Measurements from ENCODE around the gene SHC2. TPM values are rescaled to one million over a fixed set of nuclear protein-coding genes. Genes with fewer than 3 reads are reported as not detected.
"Not testable (repeated sequence)": the region's sequence is repeated elsewhere in the genome, so short reads cannot be mapped to it uniquely, and the experiment has no call there.

Gene SHC2
- total RNA-seq, 1 donor from 2014 or later, result 31.6 TPM

DNA sequence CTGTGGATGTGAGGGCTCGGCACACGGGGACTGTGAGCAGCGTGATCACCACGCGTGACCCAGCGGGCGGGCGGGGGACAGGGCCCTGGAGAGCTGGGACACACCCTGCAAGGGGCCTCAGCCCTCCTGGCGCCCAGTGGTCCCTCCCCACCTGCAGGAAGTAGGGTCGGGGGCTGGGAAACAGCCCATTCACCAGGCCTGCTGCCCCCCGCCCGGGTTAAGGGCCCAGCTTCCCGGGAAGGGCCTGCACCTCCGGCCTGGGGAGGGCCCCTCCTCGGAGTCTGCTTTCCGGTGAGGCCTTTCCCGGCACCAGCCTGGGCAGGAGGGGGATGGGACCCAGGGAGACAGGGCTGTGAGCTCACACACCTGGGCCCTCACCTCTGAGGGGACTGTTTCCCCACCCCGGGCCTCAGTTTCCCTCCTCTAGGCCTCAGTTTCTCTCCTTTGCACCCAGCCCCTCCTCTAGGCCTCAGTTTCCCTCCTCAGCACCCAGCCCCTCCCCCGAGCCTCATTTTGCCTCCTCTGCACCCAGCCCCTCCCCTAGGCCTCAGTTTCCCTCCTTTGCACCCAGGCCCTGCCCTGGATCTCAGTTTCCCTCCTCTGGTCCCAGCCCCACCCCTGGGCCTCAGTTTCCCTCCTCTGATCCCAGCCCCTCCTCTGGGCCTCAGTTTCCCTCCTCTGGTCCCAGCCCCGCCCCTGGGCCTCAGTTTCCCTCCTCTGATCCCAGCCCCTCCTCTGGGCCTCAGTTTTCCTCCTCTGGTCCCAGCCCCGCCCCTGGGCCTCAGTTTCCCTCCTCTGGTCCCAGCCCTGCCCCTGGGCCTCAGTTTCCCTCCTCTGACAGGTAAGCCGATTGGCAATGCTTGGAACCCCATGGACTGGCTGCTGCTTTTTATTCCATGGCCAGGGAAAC, 33.6 kb upstream of the SHC2 start:
- ATAC-seq (no peak), DNase-seq (ENCODE audit: low spot score) (peak; percentile 52)
- intact Hi-C loops (cut with DNase I), result no loop called here

DNA sequence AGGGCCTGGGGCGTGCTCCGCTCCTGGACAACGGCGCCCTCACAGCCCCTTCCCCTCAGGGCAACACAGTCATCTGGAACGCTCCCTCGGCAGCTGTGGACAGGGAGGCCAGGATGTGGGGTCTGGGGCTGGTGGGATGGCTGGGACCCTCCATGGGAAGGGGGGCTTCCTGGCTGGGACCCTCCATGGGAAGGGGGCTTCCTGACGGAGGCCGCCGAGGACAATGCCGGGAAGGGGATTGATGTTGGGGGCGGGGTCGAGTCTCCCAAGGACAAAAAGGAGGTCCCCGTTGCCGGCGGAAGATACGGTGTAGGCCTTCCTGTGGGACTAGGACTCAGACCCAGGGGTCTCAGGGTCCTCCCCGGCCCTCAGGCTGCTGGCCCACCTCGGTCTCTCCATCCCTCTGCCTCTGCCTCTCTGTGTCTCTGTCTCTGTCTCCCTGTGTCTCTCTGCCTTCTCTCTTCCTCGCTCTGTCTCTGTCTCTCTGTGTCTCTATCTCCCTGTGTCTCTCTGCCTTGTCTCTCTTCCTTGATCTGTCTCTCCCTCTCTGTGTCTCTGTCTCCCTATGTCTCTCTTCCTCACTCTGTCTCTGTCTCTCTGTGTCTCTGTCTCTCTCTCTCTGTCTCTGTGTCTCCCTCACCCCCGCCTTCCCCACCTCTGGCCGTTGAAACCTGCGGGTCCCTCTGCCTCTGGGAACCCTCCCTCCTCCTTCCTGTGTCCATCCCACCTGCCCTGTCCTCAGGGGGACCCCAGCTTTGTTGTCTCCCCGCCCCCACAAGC, 32.7 kb upstream of the SHC2 start:
- intact Hi-C loops (cut with DNase I), result no loop called here
- ATAC-seq, result no peak
- DNase-seq (ENCODE audit: low spot score), result no peak

DNA sequence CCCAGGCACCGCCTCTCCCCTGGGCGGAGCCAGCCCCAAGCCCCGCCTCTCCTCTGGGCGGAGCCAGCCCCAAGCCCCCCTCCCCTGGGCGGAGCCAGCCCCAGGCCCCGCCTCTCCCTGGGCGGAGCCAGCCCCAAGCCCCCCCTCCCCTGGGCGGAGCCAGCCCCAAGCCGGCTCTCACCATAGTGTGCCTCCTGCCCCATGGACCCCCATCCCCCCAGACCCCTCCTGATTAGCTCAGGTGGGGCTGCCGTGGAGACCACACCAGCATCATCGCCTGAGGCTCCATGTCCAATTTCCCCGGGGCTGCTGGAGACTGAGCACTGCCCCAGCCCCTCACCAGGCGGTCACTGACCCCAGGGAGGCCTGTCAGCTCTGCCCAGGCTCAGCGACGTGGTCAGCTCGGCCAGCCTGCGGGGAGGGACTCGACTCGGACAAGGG, 31.3 kb upstream of the SHC2 start:
- ATAC-seq (no peak), DNase-seq (ENCODE audit: low spot score) (peak; percentile 60)
- intact Hi-C loops (cut with DNase I), result no loop called here

DNA sequence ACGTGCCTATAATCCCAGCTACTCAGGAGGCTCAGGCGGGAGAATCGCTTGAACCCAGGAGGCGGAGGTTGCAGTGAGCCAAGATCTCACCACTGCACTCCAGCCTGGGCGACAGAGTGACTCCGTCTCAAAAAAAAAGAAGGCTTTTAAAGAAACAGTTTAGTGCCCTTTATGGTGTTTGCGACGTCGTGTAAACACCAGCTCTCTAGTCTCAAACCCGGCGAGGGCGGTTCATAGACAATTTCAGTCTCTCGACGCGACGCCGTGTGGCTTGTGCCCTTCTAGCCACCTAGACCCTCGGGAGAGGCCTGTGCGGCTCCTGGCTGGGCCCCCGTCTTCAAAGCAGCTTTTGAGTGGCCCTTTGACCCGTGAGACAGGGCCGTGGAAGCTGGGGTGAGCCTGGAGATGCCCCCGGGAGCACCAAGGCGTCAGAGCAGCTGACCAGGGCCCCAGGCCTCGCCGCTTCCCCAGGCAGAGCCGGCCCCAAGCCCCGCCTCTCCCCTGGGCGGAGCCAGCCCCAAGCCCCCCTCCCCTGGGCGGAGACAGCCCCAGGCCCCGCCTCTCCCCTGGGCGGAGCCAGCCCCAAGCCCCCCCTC, 30.4 kb upstream of the SHC2 start:
- intact Hi-C loops (cut with DNase I), result no loop called here
- ATAC-seq, result no peak
- DNase-seq (ENCODE audit: low spot score), result peak; percentile 66

DNA sequence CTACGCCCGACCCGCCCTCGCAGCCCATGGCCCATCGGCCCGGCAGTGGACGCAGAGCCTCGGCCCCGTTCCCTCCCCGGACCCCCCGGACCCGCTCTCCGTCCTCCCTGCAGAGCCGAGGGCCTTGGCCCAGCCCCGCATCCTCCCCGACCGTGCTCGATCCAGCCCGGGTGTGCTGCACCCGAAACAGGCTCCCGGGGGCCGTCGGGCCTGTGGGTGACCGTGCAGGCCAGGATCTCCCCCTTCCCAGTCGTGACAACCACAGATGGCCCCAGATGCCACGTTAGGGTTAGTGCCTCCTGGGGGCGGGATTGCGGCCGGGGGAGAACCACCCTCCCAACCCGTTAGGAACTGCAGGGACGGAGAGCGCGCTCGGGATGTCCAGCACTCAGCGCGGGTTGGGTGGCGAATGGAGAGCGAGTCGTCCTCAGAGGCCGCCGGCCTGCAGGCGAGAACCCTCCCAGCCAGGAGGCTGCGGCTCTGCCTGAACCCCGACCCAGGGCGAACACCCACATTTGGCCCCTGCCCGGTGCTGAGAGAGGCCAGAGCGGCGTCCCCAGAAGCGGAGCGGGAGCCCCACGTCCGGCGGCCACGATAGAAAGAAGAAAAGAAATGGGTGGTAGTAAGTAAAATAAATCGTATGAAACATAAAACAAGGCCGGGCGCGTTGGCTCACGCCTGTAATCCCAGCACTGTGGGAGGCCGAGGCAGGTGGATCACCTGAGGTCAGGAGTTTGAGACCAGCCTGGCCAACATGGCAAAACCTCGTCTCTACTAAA, 28.8 kb upstream of the SHC2 start:
- ATAC-seq, result peak; percentile 45
- intact Hi-C loops (cut with DNase I), result no loop called here

DNA sequence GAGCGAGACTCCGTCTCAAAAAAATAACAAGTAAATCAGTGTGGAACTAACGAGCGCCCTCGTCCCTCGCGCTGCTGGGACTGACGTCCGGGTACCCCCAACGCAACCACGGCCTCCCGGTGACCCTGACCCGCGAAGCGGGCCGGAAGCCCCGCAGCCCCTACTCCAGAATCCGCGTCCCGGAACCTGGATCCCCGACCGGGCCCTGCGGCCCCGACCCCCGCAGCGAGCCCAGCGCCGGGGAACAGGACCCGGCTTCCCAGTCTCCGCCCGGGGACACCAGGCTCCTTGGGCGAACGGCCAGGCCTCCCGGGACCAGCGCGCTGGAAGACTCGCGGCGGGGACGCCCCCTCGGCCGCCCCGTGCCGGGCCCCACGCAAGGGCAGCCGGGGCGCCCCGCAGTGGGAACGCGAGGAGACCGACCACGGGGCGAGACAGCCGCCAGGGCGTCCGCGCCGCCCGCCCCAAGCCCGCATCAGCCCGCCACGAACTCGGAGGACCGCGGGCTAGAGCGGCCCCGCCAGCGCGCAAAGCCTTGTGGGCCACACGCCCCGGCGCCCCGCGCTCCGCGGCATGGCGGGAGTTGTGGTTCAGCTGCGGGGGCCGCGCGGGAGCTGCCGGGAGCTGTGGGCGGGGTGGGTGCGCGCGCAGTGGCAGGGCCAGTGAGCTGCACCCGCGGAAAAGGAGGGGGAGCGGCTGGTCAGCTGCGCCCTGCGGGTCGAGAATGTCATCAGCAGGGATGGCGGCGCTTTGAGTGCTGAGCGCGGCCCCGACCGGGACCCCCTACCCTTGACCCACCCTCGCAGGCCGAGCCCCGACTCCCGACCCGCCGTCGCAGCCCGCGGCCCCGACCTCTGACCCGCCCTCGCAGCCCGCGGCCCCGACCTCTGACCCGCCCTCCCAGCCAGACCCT, 27.9 kb upstream of the SHC2 start:
- ATAC-seq, result peak; percentile 97
- DNase-seq (ENCODE audit: low spot score), result peak; percentile 98
- intact Hi-C loops (cut with DNase I), result no loop called here

More for the DNA sequence above, 28.8 kb upstream of the SHC2 start:
- peak; percentile 78 for DNase-seq (ENCODE audit: low spot score)

DNA sequence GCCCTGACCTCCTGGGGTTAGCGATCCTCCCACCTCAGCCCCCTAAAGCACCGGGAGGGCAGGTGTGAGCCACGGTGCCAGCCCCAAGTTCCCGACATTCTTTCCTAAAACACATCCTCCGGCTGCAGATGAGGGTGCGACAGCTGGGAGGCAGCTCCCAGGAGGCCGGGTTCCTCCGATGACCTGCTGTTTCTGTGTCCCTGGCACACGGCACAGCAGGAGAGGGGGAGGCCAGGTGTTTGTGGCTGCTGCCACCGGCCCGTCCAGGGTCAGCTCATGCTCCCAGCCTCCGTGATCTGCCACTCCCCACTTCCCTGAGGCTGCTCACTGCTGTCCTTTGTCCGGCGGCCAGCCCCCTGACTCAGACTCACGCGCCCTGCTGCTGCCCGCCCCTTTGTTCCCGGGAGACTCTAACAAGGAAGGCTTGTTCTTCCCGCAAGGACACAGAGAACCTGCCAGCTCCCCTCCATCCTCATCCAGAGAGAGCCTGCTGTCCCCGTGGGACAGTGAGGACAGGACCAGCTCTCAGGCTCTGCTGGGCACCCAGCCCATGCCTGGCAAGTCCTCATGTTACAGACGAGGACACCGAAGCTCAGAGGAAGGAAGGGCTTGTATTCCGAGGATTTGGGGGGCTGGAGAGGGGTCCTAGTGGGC, 24.9 kb upstream of the SHC2 start:
- peak; percentile 27 for ATAC-seq
- peak; percentile 66 for DNase-seq (ENCODE audit: low spot score)
- intact Hi-C loops (cut with DNase I), result no loop called here

DNA sequence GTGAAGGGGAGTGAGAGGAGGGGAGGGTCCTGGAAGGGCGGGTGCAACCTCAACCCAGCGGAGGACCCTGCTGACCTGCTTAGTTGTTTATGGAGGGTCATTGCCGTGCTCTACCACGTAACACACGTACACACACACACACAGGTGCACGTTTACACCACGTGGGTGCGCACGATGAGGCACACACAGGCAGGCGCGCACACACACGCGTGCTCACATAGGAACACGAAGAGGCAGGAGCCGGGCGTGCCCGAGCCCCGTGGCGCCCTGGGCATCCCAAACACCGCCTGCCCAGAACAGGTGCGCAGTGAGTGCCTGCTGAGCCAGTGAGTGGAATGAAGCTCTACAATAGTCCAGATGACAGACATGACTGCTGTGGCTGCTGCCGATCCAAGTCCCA, 24.2 kb upstream of the SHC2 start:
- intact Hi-C loops (cut with DNase I), result no loop called here
- ATAC-seq (no peak), DNase-seq (ENCODE audit: low spot score) (no peak)

DNA sequence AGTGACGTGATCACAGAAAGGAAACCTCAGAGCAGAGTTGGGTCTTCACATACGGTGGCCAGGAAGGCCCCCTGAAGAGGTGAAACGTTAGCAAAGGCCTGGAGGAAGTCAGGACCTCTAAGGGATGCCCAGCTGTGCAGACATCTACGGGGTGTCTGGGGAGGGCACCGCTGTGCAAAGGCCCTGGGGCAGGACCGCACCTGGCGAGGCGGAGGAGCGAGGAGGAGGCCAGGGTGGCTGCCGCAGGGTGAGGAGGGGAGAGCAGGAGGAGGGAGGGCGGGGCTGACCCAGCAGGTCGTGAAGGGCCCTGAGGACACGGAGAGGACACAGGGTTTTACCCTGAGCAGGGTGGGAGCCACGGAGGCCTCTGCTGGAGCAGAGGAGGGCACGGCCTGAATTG, 23.7 kb upstream of the SHC2 start:
- DNase-seq (ENCODE audit: low spot score) (no peak), ATAC-seq (no peak)
- intact Hi-C loops (cut with DNase I), result no loop called here

DNA sequence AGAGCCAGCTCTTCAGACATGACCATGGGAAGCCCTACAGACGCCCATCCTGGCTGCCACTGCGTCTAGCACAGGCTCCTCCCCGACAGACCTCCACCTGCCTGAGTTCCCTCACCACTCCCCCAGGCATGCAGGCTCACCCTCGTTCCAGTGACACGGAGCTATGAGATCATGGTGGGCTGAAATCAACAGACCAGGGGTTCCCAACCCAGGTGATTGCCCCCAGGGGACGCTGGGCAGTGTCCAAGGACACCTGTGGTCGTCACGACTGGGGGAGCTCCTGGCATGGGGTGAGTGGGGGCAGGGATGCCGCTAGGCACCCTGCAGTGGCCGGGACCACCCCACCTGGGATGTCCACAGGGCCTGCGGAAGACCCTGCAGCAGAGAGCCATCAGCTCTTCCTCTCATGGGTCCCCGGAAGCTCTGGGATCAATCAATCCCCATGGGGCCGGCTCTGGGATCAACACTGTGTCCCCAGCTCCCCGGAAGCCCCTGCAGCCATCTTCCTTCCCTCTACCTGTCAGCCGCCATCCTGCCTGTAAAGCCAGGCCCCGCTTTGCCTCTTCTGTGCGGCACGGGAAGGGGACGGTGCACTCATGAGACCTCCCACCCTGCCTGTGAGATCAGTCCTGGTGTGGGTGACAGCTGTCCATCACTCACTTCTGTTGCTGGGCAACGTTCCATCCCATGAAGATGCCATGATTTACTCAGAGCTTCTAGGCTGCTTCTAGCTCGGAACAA, 22.7 kb upstream of the SHC2 start:
- no peak for DNase-seq (ENCODE audit: low spot score)
- intact Hi-C loops (cut with DNase I), result no loop called here
- no peak for ATAC-seq

DNA sequence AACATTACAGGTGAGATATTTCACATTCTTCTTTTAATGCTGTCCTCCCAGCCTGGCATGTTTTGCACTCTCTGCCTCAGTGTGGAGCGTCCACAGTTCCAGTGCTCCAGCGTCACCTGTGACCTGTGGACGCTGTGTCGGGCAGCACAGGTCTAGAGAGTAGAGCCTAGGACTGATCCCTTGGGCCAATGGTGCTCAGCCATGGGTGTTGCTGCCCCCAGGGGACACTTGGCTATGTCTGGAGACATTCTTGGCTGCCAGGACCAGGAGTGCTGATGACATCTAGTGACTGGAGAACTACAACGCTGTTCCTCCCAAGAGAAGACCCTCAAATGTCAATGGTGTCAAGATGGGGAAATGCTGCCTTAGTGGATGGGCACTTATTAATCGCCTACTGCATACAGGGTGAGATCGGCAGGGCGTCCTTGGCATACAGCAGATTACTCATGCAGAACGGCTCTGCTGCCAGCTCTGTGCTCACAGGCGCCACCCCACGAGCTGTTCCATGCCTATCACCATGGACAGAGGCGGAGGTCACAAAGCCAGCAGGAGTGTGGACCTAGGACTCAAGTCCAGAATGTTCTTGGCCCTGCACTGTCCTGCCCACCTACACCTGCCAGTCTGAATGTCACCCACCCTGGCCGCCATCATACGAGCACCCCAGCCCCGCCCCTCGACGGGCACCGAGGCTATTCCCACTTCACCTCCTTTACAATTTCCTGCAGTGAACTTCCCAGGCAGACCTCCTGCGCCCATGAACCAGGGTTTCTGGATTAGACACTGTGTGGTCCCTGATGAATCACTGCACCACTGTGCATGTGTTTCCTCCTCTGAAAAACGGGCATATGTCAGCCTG, 21.6 kb upstream of the SHC2 start:
- ATAC-seq (no peak), DNase-seq (ENCODE audit: low spot score) (no peak)
- intact Hi-C loops (cut with DNase I), result no loop called here

DNA sequence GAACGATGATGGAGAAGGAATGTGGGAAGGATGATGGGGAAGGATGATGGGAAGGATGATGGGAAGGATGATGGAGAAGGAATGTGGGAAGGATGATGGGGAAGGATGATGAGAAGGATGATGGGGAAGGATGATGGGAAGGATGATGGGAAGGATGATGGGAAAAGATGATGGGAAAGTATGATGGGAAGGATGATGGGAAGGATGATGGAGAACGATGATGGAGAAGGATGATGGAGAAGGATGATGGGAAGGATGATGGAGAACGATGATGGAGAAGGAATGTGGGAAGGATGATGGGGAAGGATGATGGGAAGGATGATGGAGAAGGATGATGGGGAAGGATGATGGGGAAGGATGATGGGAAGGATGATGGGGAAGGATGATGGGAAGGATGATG, 20.3 kb upstream of the SHC2 start:
- DNase-seq (ENCODE audit: low spot score); intact Hi-C loops (cut with DNase I); ATAC-seq: not testable (repeated sequence)

DNA sequence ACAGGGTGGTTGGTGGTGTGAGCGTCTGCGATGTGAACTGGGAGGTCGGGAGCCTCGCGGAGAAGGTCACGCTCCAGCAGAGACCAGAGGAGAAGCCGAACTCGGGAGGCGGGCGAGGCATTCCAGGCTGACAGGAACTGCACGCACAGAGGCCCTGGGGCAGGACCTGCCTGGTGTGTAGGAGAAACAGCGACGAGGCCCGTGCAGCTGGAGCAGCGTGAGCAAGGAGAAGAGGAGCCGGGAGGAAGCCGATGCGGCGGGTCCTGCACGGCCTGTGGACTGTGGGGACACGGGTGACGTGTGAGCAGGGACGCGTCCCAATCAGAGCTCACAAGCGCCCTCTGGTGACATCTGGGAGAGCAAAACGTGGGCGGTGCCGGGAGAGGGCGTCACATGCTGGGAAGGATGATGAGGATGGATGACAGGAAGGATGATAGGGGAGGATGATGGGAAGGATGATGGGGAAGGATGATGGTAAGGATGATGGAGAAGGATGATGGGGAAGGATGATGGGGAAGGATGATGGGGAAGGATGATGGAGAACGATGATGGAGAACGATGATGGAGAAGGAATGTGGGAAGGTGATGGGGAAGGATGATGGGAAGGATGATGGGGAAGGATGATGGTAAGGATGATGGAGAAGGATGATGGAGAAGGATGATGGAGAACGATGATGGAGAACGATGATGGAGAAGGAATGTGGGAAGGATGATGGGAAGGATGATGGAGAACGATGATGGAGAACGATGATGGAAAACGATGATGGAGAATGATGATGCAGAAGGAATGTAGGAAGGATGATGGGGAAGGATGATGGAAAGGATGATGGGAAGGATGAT, 19.4 kb upstream of the SHC2 start:
- DNase-seq (ENCODE audit: low spot score) (peak; percentile 87), ATAC-seq (peak; percentile 93)
- intact Hi-C loops (cut with DNase I), result no loop called here

DNA sequence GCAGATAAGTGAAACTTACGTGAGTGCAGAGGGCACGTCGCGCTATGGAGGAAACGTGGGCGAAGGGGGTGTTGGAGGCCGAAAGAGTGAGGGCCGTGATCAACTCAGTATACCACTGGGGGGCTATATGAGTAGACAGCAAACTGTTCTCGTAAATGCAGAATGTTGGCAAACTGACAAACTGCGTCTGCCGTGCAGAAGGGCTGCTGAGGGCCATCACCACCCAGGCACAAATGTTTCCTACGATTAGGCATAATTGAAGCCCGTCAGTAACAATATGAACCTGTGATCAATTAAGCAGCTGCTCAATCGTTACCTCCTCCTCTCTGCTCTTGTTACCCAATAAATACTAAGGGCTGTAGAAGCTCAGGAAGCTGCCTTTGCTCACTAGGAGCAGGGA, 18.1 kb upstream of the SHC2 start:
- intact Hi-C loops (cut with DNase I), result no loop called here
- ATAC-seq (no peak), DNase-seq (ENCODE audit: low spot score) (no peak)

DNA sequence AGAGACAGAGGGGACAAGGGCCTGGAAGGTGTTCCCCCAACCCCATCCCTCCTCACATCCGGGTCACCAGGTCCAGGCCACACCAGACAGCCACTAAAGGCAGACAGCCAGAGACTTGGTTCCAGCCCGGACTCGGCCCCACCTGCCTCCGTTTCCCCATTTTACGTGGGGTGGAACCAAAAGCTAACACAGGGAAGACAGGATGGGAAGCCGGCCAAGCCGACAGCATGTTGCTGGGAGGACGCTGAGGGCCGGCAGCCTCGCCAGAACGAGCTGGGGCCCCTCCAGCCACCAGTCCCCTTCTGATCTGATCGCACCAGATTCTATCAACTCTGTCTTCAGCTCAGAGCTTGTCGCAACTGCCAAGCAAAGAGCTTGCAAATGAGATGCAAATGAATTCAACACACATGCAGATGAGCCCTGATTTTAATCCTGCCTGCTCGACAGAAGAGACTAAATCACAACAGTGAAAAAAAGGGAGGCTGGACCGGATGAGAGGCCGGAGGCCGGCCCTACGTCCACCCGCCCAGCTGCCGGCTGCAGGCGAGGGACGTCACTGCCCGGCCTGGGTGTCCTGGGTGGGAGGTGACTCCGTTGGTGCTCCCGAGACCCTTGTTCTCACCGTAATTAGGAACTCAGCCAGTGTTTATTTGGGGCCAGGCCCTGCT, 17.5 kb upstream of the SHC2 start:
- no peak for ATAC-seq
- intact Hi-C loops (cut with DNase I), result no loop called here
- no peak for DNase-seq (ENCODE audit: low spot score)
